HepG2 (cell line): ENCODE data around the gene SPHK2. TPM values are rescaled to one million over a fixed set of nuclear protein-coding genes. Genes with fewer than 3 reads are reported as not detected.

Experiments used
- AHDC1 ChIP-seq: sonication (generic); formaldehyde crosslinking; IDR thresholded peaks from 2 replicates; pipeline ENCODE4 v1.5.1; 2020; ENCODE audit warnings: mild to moderate bottlenecking, missing genetic modification reagents, borderline replicate concordance
- ARNTL ChIP-seq: sonication (generic); formaldehyde crosslinking; IDR thresholded peaks from 2 replicates; pipeline ENCODE4 v1.4.0; 2020; ENCODE audit warnings: mild to moderate bottlenecking, missing genetic modification reagents
- ELF3 ChIP-seq: IDR thresholded peaks from 2 replicates; pipeline ENCODE4 v1.6.1; 2016; ENCODE audit warnings: missing genetic modification reagents, missing compliant biosample characterization
- ETV5 ChIP-seq: IDR thresholded peaks from 2 replicates; pipeline ENCODE4 v1.6.1; 2018; ENCODE audit warnings: missing biosample characterization, missing genetic modification reagents, inconsistent platforms, borderline replicate concordance
- HCFC1 ChIP-seq: fragments of 150-350 bp; IDR thresholded peaks from 2 replicates; pipeline ENCODE4 v1.6.1; 2014; ENCODE audit warnings: low read depth, low read length
- HDAC1 ChIP-seq: sonication (generic); formaldehyde crosslinking; IDR thresholded peaks from 2 replicates; pipeline ENCODE4 v1.5.1; 2020; ENCODE audit warnings: mild to moderate bottlenecking, missing genetic modification reagents
- HDAC2 ChIP-seq: sonication (generic); formaldehyde crosslinking; IDR thresholded peaks from 2 replicates; pipeline ENCODE4 v1.4.0; 2020; ENCODE audit warnings: missing genetic modification reagents
- HOXA3 ChIP-seq: sonication (generic); formaldehyde crosslinking; IDR thresholded peaks from 2 replicates; pipeline ENCODE4 v1.5.0; 2020; ENCODE audit warnings: missing genetic modification reagents
- IRX3 ChIP-seq: sonication (generic); formaldehyde crosslinking; IDR thresholded peaks from 2 replicates; pipeline ENCODE4 v1.8.1; 2023; ENCODE audit warnings: mild to moderate bottlenecking, low read depth, missing genetic modification reagents, borderline replicate concordance
- MXI1 ChIP-seq: IDR thresholded peaks from 3 replicates; pipeline ENCODE4 v1.6.1; 2012; ENCODE audit warnings: low read depth, low read length, inconsistent platforms, borderline replicate concordance
- NKX3-1 ChIP-seq: sonication (generic); formaldehyde crosslinking; IDR thresholded peaks from 2 replicates; pipeline ENCODE4 v1.5.0; 2020; ENCODE audit warnings: missing genetic modification reagents
- PATZ1 ChIP-seq: sonication (generic); formaldehyde crosslinking; IDR thresholded peaks from 2 replicates; pipeline ENCODE4 v1.4.0; 2020; ENCODE audit warnings: missing genetic modification reagents
- POLR2A ChIP-seq, 2 experiments: IDR thresholded peaks; 2 replicates each; pipeline ENCODE4 v1.6.1; 2011; ENCODE audit warnings: low read depth in 2 of 2, low read length in 2 of 2, mild to moderate bottlenecking in 1 of 2, moderate library complexity in 1 of 2; ENCODE audit not compliant: insufficient read depth in 1 of 2
- RAD21 ChIP-seq: fragments of 450-650 bp; formaldehyde crosslinking; IDR thresholded peaks from 2 replicates; pipeline ENCODE4 v1.5.0; 2020; ENCODE audit warnings: mild to moderate bottlenecking
- ZNF230 ChIP-seq: sonication (generic); formaldehyde crosslinking; IDR thresholded peaks from 2 replicates; pipeline ENCODE4 v1.4.0; 2020; ENCODE audit warnings: mild to moderate bottlenecking, missing genetic modification reagents
- ZNF256 ChIP-seq: sonication (generic); formaldehyde crosslinking; conservative IDR thresholded peaks from 2 replicates; pipeline ENCODE4 v1.4.0; 2020; ENCODE audit warnings: missing genetic modification reagents
- ZNF276 ChIP-seq: sonication (generic); formaldehyde crosslinking; IDR thresholded peaks from 2 replicates; pipeline ENCODE4 v1.4.0; 2020; ENCODE audit warnings: mild to moderate bottlenecking, low read depth, missing genetic modification reagents
- ZNF350 ChIP-seq: sonication (generic); formaldehyde crosslinking; IDR thresholded peaks from 2 replicates; pipeline ENCODE4 v1.4.0; 2020; ENCODE audit warnings: mild to moderate bottlenecking, low read depth, missing genetic modification reagents, borderline replicate concordance
- ZNF569 ChIP-seq: sonication (generic); formaldehyde crosslinking; IDR thresholded peaks from 2 replicates; pipeline ENCODE4 v1.5.0; 2020; ENCODE audit warnings: mild to moderate bottlenecking, missing genetic modification reagents, moderate library complexity, borderline replicate concordance
- ZNF709 ChIP-seq: sonication (generic); formaldehyde crosslinking; IDR thresholded peaks from 2 replicates; pipeline ENCODE4 v1.5.0; 2020; ENCODE audit warnings: mild to moderate bottlenecking, missing genetic modification reagents
- ZNF737 ChIP-seq: sonication (generic); formaldehyde crosslinking; IDR thresholded peaks from 2 replicates; pipeline ENCODE4 v1.5.0; 2020; ENCODE audit warnings: missing genetic modification reagents, mild to moderate bottlenecking, borderline replicate concordance
- polyA plus RNA-seq, 8 experiments: library from polyadenylated mRNA; depleted of rRNA in 3 of 8; stranded (reverse) in 7 of 8; unstranded in 1 of 8; fragments of >200 nt; fragmentation: Illumina TruSeq in 4 of 8; extraction: Trizol in 4 of 8; gene quantifications; 2 replicates each; pipeline versions ENCODE4 v1.2.1 to v1.2.3, GENCODE V29; 2011 to 2016; ENCODE audit warnings: low read depth in 4 of 8, missing spikeins in 1 of 8, mixed read lengths in 1 of 8; ENCODE audit not compliant: insufficient read depth in 1 of 8
- total RNA-seq, 5 experiments: library from RNA; depleted of rRNA; stranded (reverse); fragments of >200 nt; fragmentation: Illumina TruSeq; extraction: Trizol; gene quantifications; 2 replicates each; pipeline ENCODE4 v1.2.3, GENCODE V29; 2016; ENCODE audit warnings: low read depth in 1 of 5

Gene SPHK2
- total and polyA plus RNA-seq, 2 of the 13 experiments (the other 11 are each of a cell fraction or from before 2014, with no cell fraction given) = 2.9 to 14.4 TPM

GRCh38 chr19:48637948-48638830 lies 18.9 kb downstream of the SPHK2 start (continued):
- TF ChIP-seq ARNTL (CRISPR knock-in tag) = peak; percentile 88; the same call in 1 of the 2 replicates
- TF ChIP-seq RAD21 (CRISPR knock-in tag) = no peak
- TF ChIP-seq AHDC1 (CRISPR knock-in tag) = no peak
- TF ChIP-seq ZNF230 (CRISPR knock-in tag) = no peak
- no peak for TF ChIP-seq HCFC1
- TF ChIP-seq POLR2A (IDR thresholded peaks at IDR 0.05; ENCODE audit: insufficient read depth in 1 of 2, low read depth in 2 of 2, low read length in 2 of 2) = peak in 1 of 2 experiments; percentile 46; a peak in 2 of 4 replicates
- TF ChIP-seq ZNF737 = no peak
- peak; percentile 39 for TF ChIP-seq PATZ1 (CRISPR knock-in tag)
- no peak for TF ChIP-seq ZNF256 (CRISPR knock-in tag)
- TF ChIP-seq ZNF709 = no peak
- TF ChIP-seq IRX3 = no peak
- TF ChIP-seq ETV5 (CRISPR knock-in tag) = no peak
- TF ChIP-seq ZNF569 = 0 out of 2 replicates have a peak, but pooled peaks have one; percentile 0
- no peak for TF ChIP-seq HDAC1
- TF ChIP-seq NKX3-1 = no peak
- 0 out of 2 replicates have a peak, but pooled peaks have one; percentile 15 for TF ChIP-seq ZNF276 (CRISPR knock-in tag)
- TF ChIP-seq HDAC2 = no peak
- TF ChIP-seq ELF3 (CRISPR knock-in tag) = no peak
- TF ChIP-seq MXI1 = no peak
- TF ChIP-seq HOXA3 (CRISPR knock-in tag) = peak; percentile 45; the same call in 1 of the 2 replicates
- no peak for TF ChIP-seq ZNF350 (CRISPR knock-in tag)
